A549 (cell line): ENCODE results near the gene ABHD2. TPM values are rescaled to one million over a fixed set of nuclear protein-coding genes. Genes with fewer than 3 reads are reported as not detected.

Experiments
- ATAC-seq, 2 experiments: fragments of 200-7000 bp in 1 of 2; fragments of >200 bp in 1 of 2; cut with Nextera tagmentation in 1 of 2; cut with Tn5 transposase in 1 of 2; 3 replicates each; pipeline versions ENCODE4 v1.8.0 to v1.9.1; 2018 to 2020; ENCODE audit warnings: mild to moderate bottlenecking in 1 of 2, moderate library complexity in 1 of 2
- CTCF ChIA-PET: fragments of 300-600 bp; sonication (Branson Sonifier 250); formaldehyde crosslinking; extraction: SDS; loops from one replicate; lab custom pipeline; 2021; ENCODE audit warnings: antibody characterized with exemption, inconsistent platforms; lab: Yijun Ruan, JAX
- POLR2A ChIA-PET: fragments of 350-600 bp; formaldehyde crosslinking; extraction: SDS; loops from one replicate; lab custom pipeline; 2021; ENCODE audit warnings: antibody characterized with exemption, inconsistent platforms; lab: Yijun Ruan, JAX
- DNase-seq, 2 experiments: peaks; one replicate each; pipeline versions ENCODE4 v3.0.0 to v3.0.0-alpha.2; 2011 to 2016; ENCODE audit warnings: low read depth in 1 of 2, low spot score in 1 of 2
- FAIRE-seq: peaks from 2 replicates; lab custom pipeline; 2011; peaks lifted over from hg19 to GRCh38; lab: Jason Lieb, UNC
- H3K27ac ChIP-seq, 2 experiments: fragments of >200 bp; sonication (Bioruptor Twin); formaldehyde crosslinking; 3 replicates each; pipeline ENCODE4 v1.5.1; 2016 to 2017
- H3K4me1 ChIP-seq: fragments of >200 bp; sonication (Bioruptor Twin); formaldehyde crosslinking; 3 replicates; pipeline ENCODE4 v1.6.1; 2016
- H3K4me2 ChIP-seq: fragments of >200 bp; sonication (Bioruptor Twin); formaldehyde crosslinking; 3 replicates; pipeline ENCODE4 v1.6.1; 2016
- H3K4me3 ChIP-seq: fragments of >200 bp; sonication (Bioruptor Twin); formaldehyde crosslinking; 3 replicates; pipeline ENCODE4 v1.5.1; 2016
- H3K9me3 ChIP-seq: fragments of >200 bp; sonication (Bioruptor Twin); formaldehyde crosslinking; 3 replicates; pipeline ENCODE4 v1.6.1; 2016
- ATOH8 ChIP-seq: fragments of 250-450 bp; sonication (Bioruptor Pico); IDR thresholded peaks from 2 replicates; pipeline ENCODE4 v1.5.0; 2020; ENCODE audit warnings: low read depth, mild to moderate bottlenecking, moderate library complexity
- BCL3 ChIP-seq: fragments of >200 bp; sonication (Bioruptor Twin); formaldehyde crosslinking; IDR thresholded peaks from 3 replicates; pipeline ENCODE4 v1.6.1; 2016
- EHMT2 ChIP-seq: fragments of 200-600 bp; sonication (generic); IDR thresholded peaks from 2 replicates; pipeline ENCODE4 v1.6.1; 2016; ENCODE audit warnings: antibody characterized with exemption, low read depth, mild to moderate bottlenecking, moderate library complexity
- ESRRA ChIP-seq: fragments of 150-350 bp; IDR thresholded peaks from 2 replicates; pipeline ENCODE4 v1.6.1; 2014; ENCODE audit warnings: mild to moderate bottlenecking, low read length, borderline replicate concordance
- FOSB ChIP-seq: fragments of 250-450 bp; sonication (Bioruptor Pico); IDR thresholded peaks from 2 replicates; pipeline ENCODE4 v1.5.0; 2020; ENCODE audit warnings: mild to moderate bottlenecking, moderate library complexity
- HDAC2 ChIP-seq: fragments of 200-600 bp; sonication (generic); IDR thresholded peaks from 2 replicates; pipeline ENCODE4 v1.6.1; 2016
- HEYL ChIP-seq: fragments of 250-450 bp; sonication (Bioruptor Pico); IDR thresholded peaks from 2 replicates; pipeline ENCODE4 v1.8.0; 2021; ENCODE audit warnings: mild to moderate bottlenecking, moderate library complexity
- HOXA7 ChIP-seq: fragments of 250-450 bp; sonication (Bioruptor Pico); IDR thresholded peaks from 2 replicates; pipeline ENCODE4 v1.5.0; 2020; ENCODE audit warnings: mild to moderate bottlenecking, moderate library complexity
- HOXB13 ChIP-seq: fragments of 250-450 bp; sonication (Bioruptor Pico); IDR thresholded peaks from 2 replicates; pipeline ENCODE4 v1.5.0; 2020; ENCODE audit warnings: low read depth, mild to moderate bottlenecking, moderate library complexity
- JUN ChIP-seq, 2 experiments: fragments of >200 bp; sonication (Bioruptor Twin); formaldehyde crosslinking; IDR thresholded peaks; 2 replicates in 1 of 2; 3 replicates in 1 of 2; pipeline ENCODE4 v1.6.1; 2016 to 2017
- JUNB ChIP-seq: fragments of >200 bp; sonication (Bioruptor Twin); formaldehyde crosslinking; IDR thresholded peaks from 2 replicates; pipeline ENCODE4 v1.6.1; 2016
- KDM1A ChIP-seq: fragments of 200-600 bp; sonication (generic); IDR thresholded peaks from 2 replicates; pipeline ENCODE4 v1.6.1; 2016; ENCODE audit warnings: low read depth, mild to moderate bottlenecking
- MYC ChIP-seq: IDR thresholded peaks from 2 replicates; pipeline ENCODE4 v1.6.1; 2012; ENCODE audit warnings: mild to moderate bottlenecking, inconsistent platforms, low read length, improper control_type of control experiment, borderline replicate concordance
- NFE2L2 ChIP-seq: fragments of 150-350 bp; conservative IDR thresholded peaks from 2 replicates; pipeline ENCODE4 v1.6.1; 2014; ENCODE audit warnings: low read length
- NR3C1 ChIP-seq: fragments of >200 bp; sonication (Bioruptor Twin); formaldehyde crosslinking; IDR thresholded peaks from 3 replicates; pipeline ENCODE4 v1.6.1; 2017
- RARB ChIP-seq: fragments of 250-450 bp; sonication (Bioruptor Pico); IDR thresholded peaks from 2 replicates; pipeline ENCODE4 v1.8.0; 2021; ENCODE audit warnings: mild to moderate bottlenecking, moderate library complexity
- RCOR1 ChIP-seq: fragments of 150-350 bp; IDR thresholded peaks from 2 replicates; pipeline ENCODE4 v1.6.1; 2014; ENCODE audit warnings: antibody characterized with exemption, low read length, low read depth
- SMC3 ChIP-seq: fragments of >200 bp; sonication (Bioruptor Twin); formaldehyde crosslinking; IDR thresholded peaks from 3 replicates; pipeline ENCODE4 v1.6.1; 2018; ENCODE audit warnings: inconsistent platforms
- SREBF2 ChIP-seq: fragments of 450-650 bp; IDR thresholded peaks from 2 replicates; pipeline ENCODE4 v1.6.1; 2014; ENCODE audit warnings: mild to moderate bottlenecking, moderate library complexity
- TFCP2L1 ChIP-seq: fragments of 250-450 bp; sonication (Bioruptor Pico); IDR thresholded peaks from 2 replicates; pipeline ENCODE4 v1.5.0; 2021; ENCODE audit warnings: mild to moderate bottlenecking
- TP53 ChIP-seq: fragments of 250-450 bp; sonication (Bioruptor Pico); IDR thresholded peaks from 2 replicates; pipeline ENCODE4 v1.5.0; 2021; ENCODE audit warnings: mild to moderate bottlenecking, moderate library complexity
- ZFP36 ChIP-seq: fragments of 450-650 bp; IDR thresholded peaks from 2 replicates; pipeline ENCODE4 v1.6.1; 2014; ENCODE audit warnings: borderline replicate concordance; ENCODE audit not compliant: partially characterized antibody
- WGBS: methylation state at CpG from one replicate; pipeline ENCODE4 v1.1.6; 2017; ENCODE audit errors: missing lambda C conversion rate; 5-methylcytosine and 5-hydroxymethylcytosine counted together
- polyA plus RNA-seq, 4 experiments: library from polyadenylated mRNA; depleted of rRNA in 3 of 4; stranded (reverse); fragments of >200 nt; fragmentation: RNase III in 1 of 4; extraction: RNeasy Plus Mini Kit Qiagen cat#74134 plus additional on column Dnase treatment in 1 of 4; gene quantifications; 2 replicates in 3 of 4; 3 replicates in 1 of 4; pipeline ENCODE4 v1.2.3, GENCODE V29; 2011 to 2017
- TF ChIP-seq, protein P1 (sequence below): fragments of >200 bp; sonication (Bioruptor Twin); formaldehyde crosslinking; IDR thresholded peaks from 2 replicates; pipeline ENCODE4 v1.6.1; 2016
- TF ChIP-seq, protein P2 (sequence below): IDR thresholded peaks from 2 replicates; pipeline ENCODE4 v1.6.1; 2012
- TF ChIP-seq, protein P3 (sequence below): fragments of 450-650 bp; IDR thresholded peaks from 2 replicates; pipeline ENCODE4 v1.6.1; 2014; ENCODE audit warnings: antibody characterized with exemption
- TF ChIP-seq, protein P4 (sequence below): fragments of 250-450 bp; sonication (Bioruptor Pico); IDR thresholded peaks from 2 replicates; pipeline ENCODE4 v1.5.0; 2021; ENCODE audit warnings: mild to moderate bottlenecking, moderate library complexity, borderline replicate concordance
- TF ChIP-seq, protein P5 (sequence below): IDR thresholded peaks from 2 replicates; pipeline ENCODE4 v1.6.1; 2012
- TF ChIP-seq, protein P6 (sequence below): IDR thresholded peaks from 2 replicates; pipeline ENCODE4 v1.6.1; 2012; ENCODE audit warnings: low read depth, borderline replicate concordance

ABHD2 gene
- polyA plus RNA-seq, 2 of the 4 experiments (the other 2 are of a cell fraction), result 36.2 to 63.3 TPM

- Histone ChIP-seq H3K4me1 (no peaks in the 10 kb centered on the region), H3K27ac (no peak overlapping the region), H3K9me3 (no peaks in the 10 kb centered on the region), H3K4me2 (no peak overlapping the region), H3K4me3 (no peak overlapping the region)
- ATAC-seq, result no peak
- CTCF ChIA-PET, result interaction anchor here (0.6 to 15.6 kb wide), 7 partner anchors 11 to 135 kb away, joined by 3 to 141 read pairs (median 4); no protein-coding TSS in a partner anchor
- POLR2A ChIA-PET, result interaction anchor here (0.7 kb wide), 1 partner anchor 127 kb away, joined by 6 read pairs; no protein-coding TSS in a partner anchor
- no peak for FAIRE-seq
- 82% methylated on average over 2 of the region's 2 CpGs for WGBS
- TF ChIP-seq, protein P1, sequence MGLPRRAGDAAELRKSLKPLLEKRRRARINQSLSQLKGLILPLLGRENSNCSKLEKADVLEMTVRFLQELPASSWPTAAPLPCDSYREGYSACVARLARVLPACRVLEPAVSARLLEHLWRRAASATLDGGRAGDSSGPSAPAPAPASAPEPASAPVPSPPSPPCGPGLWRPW, result no peak
- TF ChIP-seq BCL3 (no peak), RCOR1 (no peak), HDAC2 (no peak), NR3C1 (no peak), MYC (no peak), JUN (IDR thresholded peaks at IDR 0.05) (no peak), ATOH8 (CRISPR knock-in tag) (no peak), KDM1A (no peak), SMC3 (no peak), HOXA7 (CRISPR knock-in tag) (no peak), FOSB (no peak), NFE2L2 (no peak), ESRRA (no peak)
- TF ChIP-seq, protein P2, sequence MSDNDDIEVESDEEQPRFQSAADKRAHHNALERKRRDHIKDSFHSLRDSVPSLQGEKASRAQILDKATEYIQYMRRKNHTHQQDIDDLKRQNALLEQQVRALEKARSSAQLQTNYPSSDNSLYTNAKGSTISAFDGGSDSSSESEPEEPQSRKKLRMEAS, result no peak
- DNase-seq, result no peak
These were observed 103.9 kb downstream of the ABHD2 start for GRCh38 chr15:89192136-89192535.

DNA sequence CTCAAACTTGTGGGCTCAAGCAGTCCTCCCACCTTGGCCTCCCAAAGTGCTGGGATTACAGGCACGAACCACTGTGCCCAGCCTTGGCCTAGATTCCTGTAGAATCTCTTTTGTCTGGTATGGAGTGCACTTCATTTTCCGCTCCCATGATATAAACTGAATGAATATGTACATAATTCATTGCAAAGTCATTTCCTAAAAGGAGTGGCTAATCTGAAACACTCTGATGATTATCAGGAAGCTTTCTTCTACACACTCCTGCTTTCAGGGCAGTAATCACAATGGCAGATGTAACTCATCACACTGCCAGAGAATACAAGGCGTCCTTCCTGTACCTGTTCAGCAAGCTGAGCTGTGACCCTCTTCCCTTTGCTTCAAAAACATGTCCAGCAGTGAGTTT lies 104.5 kb downstream of the ABHD2 start:
- 93% methylated on average over 3 of the region's 3 CpGs for WGBS
- Histone ChIP-seq H3K27ac (no peak overlapping the region), H3K4me3 (no peak overlapping the region), H3K9me3 (no peaks in the 10 kb centered on the region), H3K4me1 (no peaks in the 10 kb centered on the region), H3K4me2 (no peak overlapping the region)
- ATAC-seq (no peak), DNase-seq (no peak), FAIRE-seq (no peak)
- ChIA-PET POLR2A (interaction anchor here (0.7 kb wide), 1 partner anchor 126 kb away, joined by 6 read pairs; no protein-coding TSS in a partner anchor), CTCF (interaction anchor here (0.6 to 15.6 kb wide), 5 partner anchors 14 to 107 kb away, joined by 3 to 141 read pairs (median 4); no protein-coding TSS in a partner anchor)
- TF ChIP-seq HOXB13, result no peak
- TF ChIP-seq TFCP2L1 (CRISPR knock-in tag), result no peak
- TF ChIP-seq, protein P3, sequence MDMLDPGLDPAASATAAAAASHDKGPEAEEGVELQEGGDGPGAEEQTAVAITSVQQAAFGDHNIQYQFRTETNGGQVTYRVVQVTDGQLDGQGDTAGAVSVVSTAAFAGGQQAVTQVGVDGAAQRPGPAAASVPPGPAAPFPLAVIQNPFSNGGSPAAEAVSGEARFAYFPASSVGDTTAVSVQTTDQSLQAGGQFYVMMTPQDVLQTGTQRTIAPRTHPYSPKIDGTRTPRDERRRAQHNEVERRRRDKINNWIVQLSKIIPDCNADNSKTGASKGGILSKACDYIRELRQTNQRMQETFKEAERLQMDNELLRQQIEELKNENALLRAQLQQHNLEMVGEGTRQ, result no peak
- TF ChIP-seq MYC, result no peak
- TF ChIP-seq HEYL (CRISPR knock-in tag), result no peak
- TF ChIP-seq, all 56 proteins: peak for 0

- Histone ChIP-seq H3K27ac (no peak overlapping the region), H3K4me1 (no peaks in the 10 kb centered on the region), H3K4me2 (no peak overlapping the region), H3K9me3 (no peaks in the 10 kb centered on the region), H3K4me3 (no peak overlapping the region)
- WGBS, result 91% methylated on average over 4 of the region's 4 CpGs
- ChIA-PET POLR2A (no interaction called here), CTCF (interaction anchor here (1.1 to 15.6 kb wide), 12 partner anchors 9 to 290 kb away, joined by 3 to 141 read pairs (median 9); partner anchors contain the start of gene FANCI)
- DNase-seq (no peak), ATAC-seq (no peak), FAIRE-seq (no peak)
- no peak for TF ChIP-seq ZFP36
- TF ChIP-seq, protein P4, sequence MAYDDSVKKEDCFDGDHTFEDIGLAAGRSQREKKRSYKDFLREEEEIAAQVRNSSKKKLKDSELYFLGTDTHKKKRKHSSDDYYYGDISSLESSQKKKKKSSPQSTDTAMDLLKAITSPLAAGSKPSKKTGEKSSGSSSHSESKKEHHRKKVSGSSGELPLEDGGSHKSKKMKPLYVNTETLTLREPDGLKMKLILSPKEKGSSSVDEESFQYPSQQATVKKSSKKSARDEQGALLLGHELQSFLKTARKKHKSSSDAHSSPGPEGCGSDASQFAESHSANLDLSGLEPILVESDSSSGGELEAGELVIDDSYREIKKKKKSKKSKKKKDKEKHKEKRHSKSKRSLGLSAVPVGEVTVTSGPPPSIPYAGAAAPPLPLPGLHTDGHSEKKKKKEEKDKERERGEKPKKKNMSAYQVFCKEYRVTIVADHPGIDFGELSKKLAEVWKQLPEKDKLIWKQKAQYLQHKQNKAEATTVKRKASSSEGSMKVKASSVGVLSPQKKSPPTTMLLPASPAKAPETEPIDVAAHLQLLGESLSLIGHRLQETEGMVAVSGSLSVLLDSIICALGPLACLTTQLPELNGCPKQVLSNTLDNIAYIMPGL, result no peak
- TF ChIP-seq ESRRA, result no peak
- TF ChIP-seq, protein P5, sequence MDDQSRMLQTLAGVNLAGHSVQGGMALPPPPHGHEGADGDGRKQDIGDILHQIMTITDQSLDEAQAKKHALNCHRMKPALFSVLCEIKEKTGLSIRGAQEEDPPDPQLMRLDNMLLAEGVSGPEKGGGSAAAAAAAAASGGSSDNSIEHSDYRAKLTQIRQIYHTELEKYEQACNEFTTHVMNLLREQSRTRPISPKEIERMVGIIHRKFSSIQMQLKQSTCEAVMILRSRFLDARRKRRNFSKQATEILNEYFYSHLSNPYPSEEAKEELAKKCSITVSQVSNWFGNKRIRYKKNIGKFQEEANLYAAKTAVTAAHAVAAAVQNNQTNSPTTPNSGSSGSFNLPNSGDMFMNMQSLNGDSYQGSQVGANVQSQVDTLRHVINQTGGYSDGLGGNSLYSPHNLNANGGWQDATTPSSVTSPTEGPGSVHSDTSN, result no peak
- TF ChIP-seq SREBF2, result no peak
- TF ChIP-seq, protein P6, sequence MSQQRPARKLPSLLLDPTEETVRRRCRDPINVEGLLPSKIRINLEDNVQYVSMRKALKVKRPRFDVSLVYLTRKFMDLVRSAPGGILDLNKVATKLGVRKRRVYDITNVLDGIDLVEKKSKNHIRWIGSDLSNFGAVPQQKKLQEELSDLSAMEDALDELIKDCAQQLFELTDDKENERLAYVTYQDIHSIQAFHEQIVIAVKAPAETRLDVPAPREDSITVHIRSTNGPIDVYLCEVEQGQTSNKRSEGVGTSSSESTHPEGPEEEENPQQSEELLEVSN, result no peak
- no peak for TF ChIP-seq JUNB
- no peak for TF ChIP-seq RARB
- no peak for TF ChIP-seq EHMT2
- TF ChIP-seq TP53, result no peak
- TF ChIP-seq, protein P3, result no peak
These were observed 106.4 kb downstream of the ABHD2 start for GRCh38 chr15:89194608-89195007.
